NCI-H128 (cell line): Measurements from ENCODE around the gene RYR2.
"Not testable (repeated sequence)": the region's sequence is repeated elsewhere in the genome, so short reads cannot be mapped to it uniquely, and the experiment has no call there.

ENCODE experiments used
- DNase-seq: peaks from one replicate; lab custom pipeline; 2025; ENCODE audit not compliant: unreplicated experiment; lab: John Stamatoyannopoulos, UW

Gene RYR2

DNA sequence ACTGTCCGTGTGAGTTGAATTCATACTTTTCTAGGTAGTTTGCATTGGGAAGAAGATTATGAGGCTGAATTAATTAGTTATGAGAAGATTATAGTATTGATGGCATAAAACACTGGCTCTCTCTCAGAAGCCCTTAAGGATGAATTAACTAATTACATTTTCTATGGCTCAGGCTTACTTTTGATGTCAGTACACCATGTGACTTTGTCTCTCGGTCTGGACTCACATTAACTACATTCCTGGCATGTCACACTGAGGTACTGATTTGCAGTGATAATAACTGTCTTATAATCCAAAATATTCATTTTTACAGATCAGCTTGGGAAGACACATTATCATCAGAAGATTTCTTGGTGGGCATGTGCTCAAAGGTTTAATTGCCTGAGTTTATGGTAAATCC, 486.6 kb downstream of the RYR2 start:
- no peak for DNase-seq

DNA sequence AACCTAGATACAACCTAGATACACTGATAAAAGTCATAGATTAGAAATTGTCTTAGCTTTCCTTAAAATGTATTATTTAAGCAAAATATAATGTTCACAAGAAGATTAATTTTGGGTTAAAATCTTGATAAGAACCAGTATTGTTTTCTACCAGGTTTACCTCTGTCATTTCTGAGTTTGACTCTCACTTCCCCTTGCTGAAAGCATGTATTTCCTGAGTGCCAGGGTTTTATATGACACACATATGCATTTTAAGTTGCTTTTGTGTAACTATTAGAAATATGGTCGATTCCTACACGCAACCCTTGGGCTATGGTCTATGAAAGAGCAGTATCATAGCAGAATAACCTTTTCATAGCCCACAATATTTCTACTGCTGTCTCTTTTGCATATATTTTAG, 497.1 kb downstream of the RYR2 start:
- DNase-seq = no peak

DNA sequence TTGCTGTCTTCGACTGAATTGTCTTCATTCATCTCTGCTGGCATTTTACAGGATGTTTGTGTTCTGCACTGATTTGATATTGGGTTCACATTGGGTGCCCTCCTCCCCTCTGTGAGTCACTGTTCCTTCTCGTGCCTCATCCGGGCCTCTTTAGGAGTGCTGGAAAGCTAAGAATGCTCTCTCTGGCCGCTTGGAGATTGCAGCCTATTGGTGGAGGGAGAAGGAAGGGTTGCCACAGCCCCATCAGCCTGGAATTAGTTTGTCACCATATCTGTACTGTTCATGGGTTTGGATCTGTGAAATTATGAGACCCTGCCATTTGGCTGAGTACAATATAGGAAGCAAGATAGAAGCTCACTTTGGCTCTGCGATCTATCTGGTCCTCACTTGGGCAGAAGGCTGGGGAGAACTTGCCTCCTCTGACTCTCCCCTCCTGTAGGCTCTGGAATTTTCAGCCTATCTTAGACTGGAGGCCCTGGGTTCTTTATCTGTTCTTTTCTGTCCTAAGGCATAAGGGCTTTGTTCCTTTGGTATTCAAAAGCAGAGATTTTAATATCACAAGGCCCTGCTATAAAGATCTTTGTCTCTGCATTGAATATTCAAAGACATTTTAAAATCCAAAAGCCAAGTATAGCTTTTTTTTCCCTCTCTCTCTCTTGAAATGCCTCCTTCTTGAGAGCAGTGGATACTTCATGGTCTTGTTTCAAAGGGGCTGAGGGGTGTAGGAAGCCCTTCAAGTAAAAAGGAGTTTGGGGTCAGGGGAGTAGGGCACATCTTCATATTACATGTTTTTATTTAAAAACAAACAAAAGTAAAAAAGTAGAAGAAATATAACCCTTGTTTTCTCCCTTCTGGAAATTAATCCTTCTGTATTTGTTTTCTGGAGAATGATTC, 500.8 kb downstream of the RYR2 start:
- no peak for DNase-seq

DNA sequence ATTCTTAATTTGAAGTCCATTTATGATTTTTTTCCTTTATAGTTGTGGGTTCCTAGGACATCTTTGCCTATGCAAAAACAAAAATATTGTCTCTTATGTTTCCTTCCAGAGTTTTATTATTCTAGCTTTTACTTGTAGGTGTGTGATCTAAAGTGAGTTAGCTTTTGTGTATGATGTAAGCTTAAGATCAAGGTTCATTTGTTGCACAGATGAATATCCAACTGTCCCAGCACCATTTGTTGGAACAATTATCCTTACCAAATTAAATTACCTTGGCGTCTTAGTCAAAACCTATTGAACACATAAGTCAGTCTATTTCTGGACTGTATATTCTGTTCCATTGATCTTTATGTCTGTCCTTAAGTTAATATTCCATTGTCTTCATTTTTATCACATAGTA, 511.1 kb downstream of the RYR2 start:
- no peak for DNase-seq

DNA sequence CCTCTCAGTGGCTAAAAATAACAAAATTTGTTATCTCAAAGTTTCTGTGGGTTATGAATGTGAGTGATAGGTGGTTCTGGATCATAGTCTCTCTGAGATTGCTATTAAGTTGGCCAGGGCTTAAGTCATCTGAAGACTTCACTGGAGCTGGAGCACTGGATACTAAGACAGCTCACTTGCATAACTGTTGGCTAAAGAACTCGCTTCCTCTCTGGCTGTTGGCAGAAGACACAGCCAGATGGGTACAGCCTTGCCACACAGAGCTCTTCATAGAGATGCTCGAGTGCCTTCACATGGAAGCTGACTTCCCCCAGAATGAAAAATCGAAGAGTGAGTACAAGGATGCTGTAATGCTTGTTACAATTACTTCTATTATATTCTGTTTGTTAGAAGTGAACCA, 514.9 kb downstream of the RYR2 start:
- no peak for DNase-seq

DNA sequence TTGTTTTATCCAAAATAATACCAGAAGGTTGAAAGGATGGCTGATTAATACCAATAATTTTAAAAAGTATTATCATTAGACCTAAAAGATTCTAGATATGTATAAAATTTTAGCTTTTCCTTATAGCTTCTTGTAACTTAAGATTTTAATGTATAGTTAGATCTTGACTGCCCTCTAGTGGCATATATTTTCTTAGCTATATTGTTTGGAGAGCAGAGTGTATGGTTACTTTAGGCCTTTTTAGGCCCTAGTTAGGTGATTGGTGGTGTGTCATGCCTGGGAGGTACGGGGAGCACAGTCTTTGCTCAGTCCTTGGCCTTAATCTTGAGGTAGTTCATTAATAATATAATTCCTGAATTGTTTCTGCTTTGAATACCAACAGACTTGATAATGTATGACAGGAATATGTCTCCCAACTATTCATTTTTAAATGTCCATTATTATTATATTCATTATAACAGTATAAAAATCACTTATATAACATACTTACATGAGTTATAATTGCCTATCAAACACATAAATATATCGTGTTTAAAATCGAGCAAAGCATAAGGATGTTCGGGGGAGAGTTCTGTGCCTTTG, 520.3 kb downstream of the RYR2 start:
- no peak for DNase-seq

DNA sequence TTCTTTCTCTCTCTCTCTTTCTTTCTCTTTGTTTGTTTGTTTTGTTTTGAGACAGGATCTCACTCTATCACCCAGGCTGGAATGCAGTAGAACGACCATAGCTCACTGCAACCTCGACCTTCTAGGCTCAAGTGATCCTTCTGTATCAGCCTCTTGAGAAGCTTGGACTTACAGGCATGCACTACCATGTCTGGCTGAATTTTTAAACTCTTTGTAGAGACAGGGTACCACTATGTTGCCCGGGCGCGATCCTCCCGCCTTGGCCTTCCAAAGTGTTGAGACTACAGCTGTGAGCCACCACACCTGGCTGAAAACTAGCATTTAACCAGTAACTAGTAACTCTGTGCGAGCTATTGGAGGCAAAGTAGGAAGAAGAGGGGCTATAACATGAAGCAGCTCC, 523.3 kb downstream of the RYR2 start:
- DNase-seq = no peak

DNA sequence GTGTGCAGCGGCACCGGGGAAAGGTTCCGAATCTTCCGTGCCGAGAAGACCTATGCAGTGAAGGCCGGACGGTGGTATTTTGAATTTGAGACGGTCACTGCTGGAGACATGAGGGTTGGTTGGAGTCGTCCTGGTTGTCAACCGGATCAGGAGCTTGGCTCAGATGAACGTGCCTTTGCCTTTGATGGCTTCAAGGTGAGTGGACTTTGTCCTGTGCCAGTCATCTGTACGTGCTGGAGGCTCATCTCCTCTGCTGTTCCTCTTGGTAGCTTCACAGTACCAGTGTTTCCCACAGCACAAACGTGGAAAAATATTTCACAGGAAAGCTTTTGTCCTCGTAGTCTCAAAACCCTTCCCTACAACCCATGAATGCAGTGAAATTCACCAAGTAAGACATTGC, 524.6 kb downstream of the RYR2 start:
- DNase-seq = no peak

DNA sequence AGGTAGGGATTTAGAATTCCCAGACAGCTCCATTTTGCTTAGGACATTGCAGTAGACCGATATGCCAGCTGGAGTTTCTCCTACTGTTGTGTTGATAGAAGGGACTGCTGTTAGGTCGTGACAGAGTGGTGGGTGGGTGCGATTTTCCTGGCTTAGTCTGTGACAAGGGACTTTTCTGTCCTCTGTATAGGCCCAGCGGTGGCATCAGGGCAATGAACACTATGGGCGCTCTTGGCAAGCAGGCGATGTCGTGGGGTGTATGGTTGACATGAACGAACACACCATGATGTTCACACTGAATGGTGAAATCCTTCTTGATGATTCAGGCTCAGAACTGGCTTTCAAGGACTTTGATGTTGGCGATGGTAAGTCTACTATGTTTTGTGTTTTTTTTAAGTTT, 527.0 kb downstream of the RYR2 start:
- no peak for DNase-seq

DNA sequence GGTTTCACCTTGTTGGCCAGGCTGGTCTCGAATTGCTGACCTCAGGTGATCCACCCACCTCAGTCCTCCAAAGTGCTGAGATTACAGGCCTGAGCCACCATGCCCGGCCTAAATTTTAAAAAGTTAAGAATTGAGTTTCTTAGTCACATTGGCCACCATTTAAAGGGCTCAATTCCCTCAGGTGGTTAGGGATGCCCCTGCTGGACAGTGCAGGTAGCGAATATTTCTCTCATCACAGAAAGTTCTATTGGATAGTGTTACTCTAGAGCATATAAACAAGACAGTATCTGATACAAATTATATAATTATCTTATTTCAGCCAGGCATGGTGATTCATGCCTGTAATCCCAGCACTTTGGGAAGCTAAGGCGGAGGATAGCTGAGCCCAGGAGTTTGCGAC, 528.5 kb downstream of the RYR2 start:
- DNase-seq = no peak

DNA sequence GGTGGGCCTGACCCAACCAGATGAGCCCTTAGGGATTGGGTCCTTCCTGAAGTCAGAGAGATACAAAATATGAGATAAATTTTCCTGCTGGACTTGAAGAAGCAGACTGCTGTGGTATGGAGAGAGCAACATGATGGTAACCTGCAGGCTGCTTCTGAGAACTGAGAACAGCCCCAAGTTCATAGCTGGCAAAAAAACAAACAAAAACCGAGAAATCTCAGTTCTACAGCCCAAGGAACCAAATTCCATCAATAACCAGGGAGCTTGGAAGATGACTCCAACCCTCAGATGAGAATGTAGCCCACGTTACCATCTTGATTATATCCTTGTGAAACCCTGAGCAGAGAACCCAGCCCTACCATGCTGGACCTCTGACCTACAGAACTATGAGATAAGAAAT, 532.6 kb downstream of the RYR2 start:
- DNase-seq = no peak

DNA sequence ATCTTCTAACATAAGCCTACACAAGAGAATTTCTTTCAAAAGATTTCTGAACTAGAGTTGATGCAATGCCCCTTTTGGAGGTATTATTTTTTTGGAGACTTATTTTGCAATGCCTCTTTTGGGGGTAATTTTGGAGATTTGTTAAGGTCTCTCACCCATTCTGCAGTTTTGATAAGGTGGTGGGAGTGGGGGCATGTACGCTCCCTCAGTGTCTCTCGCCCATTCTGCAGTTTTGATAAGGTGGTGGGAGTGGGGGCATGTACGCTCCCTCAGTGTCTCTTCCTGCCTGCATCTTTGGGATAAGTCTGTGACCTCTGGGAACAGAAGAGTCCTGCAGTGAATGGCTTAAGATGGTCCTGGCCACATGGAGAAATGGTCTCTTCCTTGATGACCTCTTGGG, 536.6 kb downstream of the RYR2 start:
- DNase-seq = no peak

DNA sequence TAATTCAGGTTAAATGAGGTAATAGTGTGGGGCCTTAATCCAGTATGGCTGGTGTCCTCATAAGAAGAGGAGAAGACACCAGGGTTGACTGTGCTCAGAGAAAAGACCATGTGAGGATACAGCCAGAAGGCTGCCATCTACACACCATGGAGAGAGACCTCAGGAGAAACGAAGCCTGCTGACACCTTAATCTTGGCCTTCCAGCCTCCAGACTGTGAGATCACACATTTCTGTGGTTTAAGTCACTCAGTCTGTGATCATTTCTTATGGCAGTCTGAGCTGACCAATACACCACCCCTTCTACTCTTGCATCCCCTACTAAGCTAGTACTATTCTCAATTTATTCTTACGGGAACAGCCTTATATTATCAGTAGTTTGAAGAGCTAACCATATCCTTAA, 538.7 kb downstream of the RYR2 start:
- DNase-seq = no peak

DNA sequence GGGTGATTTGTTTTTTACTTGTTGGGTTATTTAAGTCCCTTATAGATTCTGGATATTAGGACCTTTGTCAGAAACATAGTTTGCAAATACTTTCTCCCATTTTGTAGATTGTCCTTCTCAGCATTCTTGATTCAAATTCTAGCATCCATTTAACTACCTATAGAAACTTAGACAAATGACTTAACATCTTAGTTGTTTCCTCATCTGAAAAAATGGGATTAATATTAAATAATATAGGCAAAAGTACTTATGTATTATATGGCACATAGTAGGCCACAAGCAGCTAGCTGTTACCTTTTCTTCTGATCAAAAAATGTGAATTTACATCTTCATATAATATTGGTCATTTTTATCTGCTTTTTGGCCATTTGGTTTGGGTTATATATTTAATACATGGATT, 541.3 kb downstream of the RYR2 start:
- DNase-seq = no peak

DNA sequence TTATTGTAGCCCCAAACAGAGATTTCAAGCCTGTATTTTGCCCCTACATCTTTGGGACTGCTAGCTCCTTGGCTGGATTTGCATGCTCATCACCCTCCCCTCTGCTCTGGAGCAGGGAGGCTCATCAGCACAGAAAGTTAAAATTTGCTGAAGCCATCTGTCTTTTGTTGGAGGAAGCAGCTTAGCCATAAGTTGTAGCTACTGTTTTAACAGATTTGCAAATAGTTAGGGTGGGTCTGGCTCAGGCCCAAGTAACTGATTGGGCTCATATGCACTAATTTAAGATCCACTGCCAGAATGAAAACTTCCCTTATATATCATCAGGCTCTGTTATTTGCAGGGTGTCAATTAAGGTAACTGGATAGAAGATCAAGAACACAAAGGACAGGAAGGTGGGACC, 541.8 kb downstream of the RYR2 start:
- DNase-seq = no peak

DNA sequence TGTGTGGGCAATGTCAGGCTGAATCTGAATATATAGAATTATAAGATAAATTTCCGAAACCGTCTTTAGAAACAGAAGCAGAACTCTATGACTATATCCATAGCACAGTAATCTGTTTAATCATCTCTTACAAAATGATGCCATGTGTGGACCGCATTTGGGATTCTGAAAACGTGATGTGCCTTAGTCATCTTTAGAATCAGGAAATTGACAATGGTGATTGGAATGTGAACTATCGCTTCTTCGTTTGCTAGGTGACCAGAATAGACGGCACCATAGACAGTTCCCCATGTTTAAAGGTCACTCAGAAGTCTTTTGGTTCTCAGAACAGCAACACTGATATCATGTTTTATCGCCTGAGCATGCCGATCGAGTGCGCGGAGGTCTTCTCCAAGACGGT, 548.4 kb downstream of the RYR2 start:
- DNase-seq = no peak

DNA sequence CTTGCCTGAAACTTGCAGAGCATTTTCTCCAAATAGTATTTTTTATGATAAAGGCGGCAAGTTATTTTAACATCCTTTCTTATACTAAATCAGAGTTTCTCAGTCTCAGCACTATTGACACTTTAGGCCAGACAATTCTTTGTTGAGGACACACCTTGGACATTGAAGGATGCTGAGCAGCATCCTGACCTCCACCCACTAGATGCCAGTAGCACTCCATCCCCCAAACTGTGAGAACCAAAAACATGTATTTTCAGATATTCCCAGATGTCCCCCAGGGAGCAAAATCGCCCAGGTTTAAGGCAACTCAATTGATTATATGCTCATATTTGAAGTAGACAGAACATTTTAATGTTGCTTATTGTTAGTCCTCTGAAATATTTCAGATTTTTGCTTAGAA, 549.4 kb downstream of the RYR2 start:
- DNase-seq = no peak

DNA sequence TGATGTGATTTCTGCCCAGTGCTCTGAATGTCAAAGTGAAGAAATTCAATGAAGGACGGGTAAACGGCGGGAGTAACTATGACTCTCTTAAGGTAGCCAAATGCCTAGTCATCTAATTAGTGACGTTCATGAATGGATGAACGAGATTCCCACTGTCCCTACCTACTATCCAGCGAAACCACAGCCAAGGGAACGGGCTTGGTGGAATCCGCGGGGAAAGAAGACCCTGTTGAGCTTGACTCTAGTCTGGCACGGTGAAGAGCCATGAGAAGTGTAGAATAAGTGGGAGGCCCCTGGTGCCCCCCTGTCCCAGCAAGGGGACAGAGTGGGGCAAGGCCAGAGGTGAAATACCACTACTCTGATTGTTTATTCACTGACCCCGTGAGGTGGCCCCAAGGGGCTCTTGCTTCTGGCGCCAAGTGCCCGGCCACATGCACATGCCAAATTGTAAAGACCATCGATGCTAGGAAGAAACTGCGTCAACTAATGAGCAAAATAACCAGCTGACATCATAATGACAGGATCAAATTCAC, 561.1 kb downstream of the RYR2 start:
- not testable (repeated sequence) for DNase-seq

DNA sequence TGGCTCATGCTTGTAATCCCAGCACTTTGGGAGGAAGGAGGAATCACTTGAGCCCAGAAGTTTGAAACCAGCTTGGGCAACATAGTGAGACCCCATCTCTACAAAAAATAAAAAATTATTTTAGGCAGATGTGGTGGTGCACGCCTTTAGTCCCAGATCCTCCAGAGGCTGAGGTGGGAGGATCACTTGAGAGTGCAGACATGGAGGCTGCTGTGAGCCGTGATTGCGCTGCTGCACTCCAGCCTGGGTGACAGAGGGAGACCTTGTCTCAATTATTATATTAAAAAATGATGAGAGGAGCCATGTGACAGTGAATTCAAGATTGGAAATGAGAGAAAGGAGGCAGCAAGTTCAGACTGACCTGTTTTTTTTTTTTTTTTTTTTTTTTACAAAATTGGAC, 566.4 kb downstream of the RYR2 start:
- DNase-seq = no peak

DNA sequence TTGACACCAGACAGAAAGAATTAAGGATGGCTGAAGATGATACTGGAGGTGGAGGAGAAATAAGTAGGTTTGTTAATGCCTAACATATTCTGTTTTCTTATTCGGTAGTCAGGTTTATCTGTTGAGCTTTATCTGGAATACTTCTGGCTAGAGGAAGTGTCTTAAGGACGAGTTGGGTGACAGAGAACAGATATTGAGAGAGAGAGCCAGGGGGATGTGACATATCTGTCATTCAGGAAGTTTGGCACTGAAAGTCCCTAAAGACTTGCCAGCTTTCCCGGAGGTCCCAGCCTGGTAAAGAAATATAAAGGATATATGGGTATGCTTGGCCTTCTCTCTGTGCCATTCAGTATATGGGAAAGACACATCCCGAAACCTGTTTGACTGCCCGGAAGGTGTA, 568.2 kb downstream of the RYR2 start:
- no peak for DNase-seq

DNA sequence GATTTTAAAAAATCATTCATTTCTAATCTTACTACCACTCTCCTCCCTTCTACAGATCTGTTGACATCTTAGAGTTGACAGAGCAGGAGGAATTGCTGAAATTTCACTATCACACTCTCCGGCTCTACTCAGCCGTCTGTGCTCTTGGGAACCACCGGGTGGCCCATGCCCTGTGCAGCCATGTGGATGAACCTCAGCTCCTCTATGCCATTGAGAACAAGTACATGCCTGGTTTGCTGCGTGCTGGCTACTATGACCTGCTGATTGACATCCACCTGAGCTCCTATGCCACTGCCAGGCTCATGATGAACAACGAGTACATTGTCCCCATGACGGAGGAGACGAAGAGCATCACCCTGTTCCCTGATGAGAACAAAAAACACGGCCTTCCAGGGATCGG, 572.0 kb downstream of the RYR2 start:
- DNase-seq = no peak

DNA sequence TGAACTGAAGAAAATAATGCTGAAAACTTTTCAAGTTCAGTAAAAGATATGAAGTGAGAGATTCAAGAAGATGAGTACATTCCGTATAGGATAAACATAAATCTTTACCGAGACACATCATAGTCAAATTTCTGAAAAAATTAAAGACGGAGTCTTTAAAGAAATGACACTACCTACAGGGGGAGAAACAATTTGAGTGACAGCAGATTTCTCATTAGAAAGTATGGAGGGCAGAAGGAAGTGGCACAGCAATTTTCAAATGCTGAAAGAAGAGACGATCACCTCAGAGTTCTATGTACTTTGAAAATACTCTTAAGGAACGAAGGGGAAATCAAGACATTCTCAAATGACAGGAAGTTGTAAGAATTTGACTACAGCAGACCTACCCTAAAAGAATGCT, 577.6 kb downstream of the RYR2 start:
- DNase-seq = no peak

DNA sequence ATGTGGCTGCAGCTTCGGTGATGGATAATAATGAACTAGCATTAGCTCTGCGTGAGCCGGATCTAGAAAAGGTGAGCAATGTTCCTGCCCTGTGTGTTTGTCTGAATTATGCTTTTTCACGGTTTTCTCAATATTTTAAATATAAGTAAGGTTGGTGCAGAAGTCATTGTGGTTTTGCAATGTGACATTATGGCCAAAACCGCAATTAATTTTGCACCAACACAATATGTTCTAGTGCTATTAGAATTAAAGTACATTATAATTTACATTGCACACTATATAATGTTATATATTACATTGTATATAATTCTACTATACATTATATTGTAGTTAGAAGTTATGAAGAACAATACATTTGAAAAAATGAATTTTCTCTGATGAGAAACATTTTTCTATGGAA, 592.9 kb downstream of the RYR2 start:
- DNase-seq = no peak
